Activated CD8-positive, alpha-beta memory T cell treated with anti-CD3 and anti-CD28 coated beads for 1 hour (primary cell): ENCODE data around the gene GNAS.

Source experiments
- DNase-seq, 2 donors: peaks; one replicate each; pipeline ENCODE4 v3.0.0-alpha.2; 2020; ENCODE audit warnings: low read depth in 1 of 2; ENCODE audit errors: extremely low read depth in 1 of 2

The GNAS gene

DNA sequence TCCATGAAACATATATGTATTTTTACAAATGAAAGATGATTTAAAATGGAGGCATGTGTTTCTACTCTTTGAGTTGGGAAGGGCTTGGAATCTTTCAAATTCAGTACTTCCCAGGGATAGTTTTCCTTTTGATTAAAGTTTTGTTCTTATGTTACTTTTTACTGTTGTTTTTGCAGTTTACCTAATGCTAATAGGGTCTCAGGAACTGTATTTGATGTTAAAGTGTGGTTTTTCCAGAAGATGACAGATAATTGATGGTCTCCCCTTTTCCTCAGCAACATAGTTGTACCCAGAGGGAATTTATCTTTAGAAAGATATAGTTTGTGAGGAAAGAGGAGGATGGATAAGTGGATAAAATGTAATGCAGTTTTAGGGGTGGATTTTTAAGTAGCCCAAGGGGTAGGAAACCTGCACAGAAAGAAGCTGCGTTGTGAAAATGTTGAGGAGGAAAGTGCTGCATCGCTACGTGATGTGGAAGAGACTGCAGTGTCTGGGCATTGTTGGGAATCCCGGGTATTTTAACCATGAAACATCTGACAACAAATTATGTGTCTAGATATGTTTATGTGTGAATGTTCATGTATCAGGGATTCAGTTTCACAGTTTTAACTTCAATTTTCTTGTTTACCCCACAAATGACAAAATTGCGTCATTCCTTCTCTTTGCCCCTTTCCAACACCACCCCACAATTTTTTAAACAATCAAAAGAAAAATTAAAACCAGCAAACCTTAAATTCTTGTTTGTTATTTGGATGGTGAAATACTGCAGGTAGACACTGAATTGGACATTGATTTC lies 42.3 kb downstream of the GNAS start:
- DNase-seq = no peak

DNA sequence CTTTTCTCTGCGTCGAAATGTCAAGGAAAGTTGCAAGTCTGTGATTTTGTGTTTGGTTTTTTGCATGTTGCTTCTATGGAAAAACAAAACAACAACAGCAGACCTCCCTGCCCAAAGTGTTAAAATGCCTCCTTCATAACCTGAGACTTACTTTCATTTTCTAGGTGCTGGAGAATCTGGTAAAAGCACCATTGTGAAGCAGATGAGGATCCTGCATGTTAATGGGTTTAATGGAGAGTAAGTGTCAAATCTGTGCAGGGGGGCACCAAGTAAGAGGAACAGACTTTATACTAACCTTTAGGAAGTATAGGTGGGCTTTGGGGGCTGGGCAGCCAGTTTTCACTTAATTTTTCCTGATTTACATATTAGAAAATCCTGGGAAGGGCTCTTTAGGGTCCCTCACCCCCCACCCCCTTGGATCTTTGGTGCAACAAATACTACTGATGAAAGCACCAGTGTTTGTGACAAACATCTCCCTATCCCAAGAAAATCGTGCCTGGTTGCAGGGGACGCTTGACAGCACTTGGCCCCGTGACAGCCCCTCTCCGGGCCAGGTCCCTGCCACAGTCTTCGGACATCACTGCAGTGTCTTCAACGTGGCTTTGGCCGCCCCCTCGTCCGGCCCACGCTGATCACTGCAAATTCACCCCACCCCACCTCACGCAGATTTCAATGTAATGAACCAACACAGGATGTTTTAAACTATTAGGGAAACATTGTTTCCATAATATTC lies 43.1 kb downstream of the GNAS start:
- no peak for DNase-seq

DNA sequence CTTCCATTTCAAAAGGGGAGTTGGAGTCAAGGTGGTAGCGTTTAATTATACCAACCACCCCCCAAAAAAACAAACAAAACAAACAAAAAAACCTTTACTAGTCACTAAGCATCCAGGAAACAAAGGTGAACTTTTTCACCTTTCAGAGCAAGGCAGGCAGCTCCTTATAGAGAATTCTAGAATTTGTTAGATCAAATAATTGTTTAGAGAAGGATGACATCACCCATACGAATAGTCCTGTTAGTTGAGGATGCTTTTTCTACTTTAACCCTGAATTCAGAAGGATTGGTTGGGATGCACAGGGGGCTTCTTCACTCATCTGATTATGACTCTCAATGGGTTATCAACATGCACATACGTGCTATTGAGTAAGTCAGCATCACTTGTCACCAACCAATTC lies 44.3 kb downstream of the GNAS start:
- no peak for DNase-seq

DNA sequence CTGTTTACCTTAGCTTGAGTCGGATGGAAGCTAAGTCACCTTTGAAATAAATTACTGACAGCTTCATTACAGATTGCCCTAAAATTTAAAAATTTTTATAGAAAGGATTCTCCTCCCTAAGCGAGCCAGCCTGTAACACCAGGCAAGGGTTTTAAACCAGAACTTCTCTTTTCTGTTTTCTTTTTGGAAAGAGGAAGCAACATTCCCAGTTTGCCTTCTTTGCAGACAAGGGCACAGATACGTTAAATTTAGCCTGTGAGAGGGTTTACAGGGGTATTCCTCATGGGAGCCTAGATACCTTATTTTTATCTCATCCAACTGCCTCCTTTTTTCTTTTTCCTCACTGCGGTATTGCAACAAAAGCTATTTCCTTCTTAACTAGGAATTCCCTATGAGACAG lies 45.0 kb downstream of the GNAS start:
- DNase-seq = no peak

DNA sequence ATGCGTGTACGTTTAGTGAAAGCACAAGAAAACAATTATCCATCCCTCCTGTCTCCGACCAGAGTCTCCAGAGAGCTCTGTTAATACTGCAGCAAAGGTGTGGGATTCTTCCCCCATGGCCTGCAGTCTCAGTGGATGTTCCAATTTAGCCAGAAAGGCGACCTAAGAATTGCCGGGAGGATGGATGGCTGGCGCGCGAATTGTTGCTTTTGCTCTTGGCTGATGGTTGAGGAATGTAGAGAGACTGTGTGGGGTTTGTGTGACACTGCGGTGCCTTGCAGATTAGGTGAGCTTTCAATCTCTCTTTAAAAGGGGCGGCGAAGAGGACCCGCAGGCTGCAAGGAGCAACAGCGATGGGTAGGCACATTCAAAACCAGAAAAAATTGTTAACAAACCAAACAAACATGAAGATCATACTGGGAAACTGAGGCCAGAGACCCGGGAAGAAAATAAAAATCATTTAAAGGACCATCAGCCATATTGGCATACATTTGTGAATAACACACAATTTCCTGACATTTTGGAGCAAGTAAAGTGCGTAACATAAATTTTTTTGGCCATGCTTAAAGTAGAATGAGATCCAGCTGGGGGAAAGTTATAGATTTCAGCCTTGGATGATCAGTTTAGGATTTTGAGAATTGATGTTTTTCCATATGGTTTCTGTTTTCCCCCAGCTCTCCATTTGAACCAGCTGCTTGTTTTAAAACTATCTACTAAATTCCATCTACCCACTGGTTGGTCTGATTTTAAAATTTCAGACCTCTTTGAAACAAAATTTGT lies 46.3 kb downstream of the GNAS start:
- DNase-seq = no peak

DNA sequence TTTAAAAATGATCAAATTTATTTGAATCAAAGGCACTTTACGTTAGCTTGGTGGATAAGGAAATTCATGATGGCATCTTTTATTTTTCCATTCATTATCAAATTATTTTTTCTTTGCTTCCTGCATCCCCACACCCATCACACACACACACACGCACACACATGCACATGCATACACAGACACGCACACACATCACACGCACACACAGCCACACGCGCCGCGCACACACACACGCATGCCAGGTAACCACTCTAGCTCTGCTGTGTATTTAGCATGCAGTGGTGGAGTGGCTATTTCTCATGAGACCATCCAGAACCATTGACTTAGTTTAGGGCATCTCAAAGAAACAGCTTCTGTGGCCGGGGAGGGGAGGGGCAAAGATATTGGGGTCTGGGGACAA lies 47.0 kb downstream of the GNAS start:
- DNase-seq = no peak

DNA sequence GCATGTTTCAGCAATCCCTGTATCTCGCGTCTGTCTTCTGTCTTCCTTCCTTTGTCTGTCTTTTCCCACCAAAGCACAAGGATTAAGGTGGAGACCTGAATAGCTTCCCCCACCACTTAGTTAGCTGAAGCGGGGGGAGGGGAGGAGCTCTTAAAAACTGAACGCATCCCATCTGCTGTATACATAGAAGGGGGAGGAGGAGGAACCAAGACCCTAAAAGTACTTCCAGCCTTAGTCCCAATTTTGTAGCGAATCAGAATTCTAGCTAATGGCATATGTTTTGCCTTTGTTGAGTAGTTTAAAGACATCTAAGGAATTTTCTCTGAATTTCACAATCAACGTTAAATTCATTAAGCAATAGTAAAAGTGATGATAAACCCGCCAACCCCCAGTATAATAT lies 47.9 kb downstream of the GNAS start:
- no peak for DNase-seq

DNA sequence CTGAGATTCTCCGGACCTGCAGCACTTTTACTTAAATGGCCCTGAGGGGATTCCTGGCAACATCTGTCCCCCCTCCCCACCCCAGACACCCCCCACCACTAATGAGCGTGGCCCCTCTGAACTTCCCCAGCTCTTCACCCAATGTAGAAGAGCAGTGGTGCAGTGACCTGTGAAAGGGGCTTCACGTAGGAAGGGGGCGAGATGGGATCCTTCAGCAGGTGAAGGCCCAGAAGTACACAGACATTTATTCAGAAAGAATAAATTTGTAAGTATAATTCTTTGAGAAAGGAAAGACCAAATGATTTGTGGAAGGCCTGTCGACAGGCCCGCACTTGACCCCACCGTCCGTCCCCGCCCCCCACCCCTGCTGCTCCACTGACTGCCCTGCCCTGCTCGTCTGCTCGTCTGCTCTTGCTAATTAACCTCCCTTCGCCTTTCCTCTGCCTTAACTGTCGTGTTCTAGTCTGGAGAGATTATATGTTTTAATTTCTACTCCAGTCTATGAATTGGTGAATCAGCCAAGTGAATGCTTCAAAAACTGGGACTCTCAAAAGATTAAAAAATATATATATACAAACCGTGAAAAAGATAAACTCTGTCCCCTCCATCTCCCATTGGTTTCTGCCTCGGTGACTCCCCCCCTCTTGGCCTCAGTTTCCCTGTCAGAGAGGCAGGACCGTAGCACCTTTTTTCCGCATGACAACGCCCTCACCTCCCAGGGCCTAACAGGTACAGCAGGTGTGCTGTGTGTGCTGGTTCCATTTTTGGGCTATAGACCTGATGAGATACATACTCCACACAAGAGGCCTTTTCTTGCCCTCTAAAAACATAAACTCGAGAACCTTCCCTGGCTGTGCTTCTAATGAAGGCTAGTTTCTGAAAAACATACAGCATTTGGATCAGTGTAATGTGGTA lies 49.2 kb downstream of the GNAS start:
- no peak for DNase-seq

DNA sequence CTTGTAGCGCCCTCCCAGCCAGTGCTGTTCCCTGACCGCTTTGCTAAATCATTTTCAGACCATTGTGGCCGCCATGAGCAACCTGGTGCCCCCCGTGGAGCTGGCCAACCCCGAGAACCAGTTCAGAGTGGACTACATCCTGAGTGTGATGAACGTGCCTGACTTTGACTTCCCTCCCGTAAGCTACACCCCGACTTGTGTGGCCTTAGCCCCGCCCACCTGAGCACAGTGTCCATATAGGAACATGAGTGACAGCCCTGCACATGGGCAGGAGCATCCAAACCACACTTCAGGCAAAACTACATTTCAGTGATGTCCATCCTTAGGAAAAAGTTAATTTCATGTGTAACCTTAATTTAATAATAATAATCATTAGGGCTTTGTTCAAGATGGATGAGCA lies 51.1 kb downstream of the GNAS start:
- no peak for DNase-seq

DNA sequence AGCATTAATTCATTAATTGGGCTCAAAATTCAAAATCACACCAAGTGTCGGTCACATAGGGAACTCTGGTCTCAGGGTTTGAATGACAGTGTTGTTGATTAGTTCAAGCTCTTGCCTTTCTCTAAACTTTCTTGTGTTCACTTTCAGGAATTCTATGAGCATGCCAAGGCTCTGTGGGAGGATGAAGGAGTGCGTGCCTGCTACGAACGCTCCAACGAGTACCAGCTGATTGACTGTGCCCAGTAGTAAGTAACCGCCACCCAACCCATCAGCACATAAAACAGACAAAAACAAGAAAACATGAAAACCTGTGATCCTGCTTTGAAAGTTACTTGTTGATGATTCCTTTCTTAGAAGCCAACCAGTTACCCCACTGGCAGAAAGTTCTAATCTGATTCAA lies 52.7 kb downstream of the GNAS start:
- no peak for DNase-seq

DNA sequence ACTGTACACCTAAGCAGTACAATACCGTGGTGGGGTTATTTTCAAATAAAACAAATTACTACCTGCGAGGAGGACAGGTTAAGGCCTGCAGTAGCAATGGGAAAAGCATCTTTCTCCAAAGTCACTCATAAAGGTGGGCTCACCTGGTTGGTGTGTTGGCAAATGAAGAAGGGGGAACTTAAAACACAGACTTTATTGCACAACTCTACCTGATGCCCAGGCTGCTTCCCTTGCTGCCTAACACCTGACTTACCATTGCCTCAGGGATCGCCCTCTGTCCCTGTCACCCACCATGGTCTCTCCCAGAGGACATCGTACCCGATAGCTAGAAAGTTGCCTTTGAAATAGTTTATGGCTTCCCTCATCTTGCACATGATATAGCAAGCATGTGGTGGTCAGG lies 53.6 kb downstream of the GNAS start:
- DNase-seq = no peak

DNA sequence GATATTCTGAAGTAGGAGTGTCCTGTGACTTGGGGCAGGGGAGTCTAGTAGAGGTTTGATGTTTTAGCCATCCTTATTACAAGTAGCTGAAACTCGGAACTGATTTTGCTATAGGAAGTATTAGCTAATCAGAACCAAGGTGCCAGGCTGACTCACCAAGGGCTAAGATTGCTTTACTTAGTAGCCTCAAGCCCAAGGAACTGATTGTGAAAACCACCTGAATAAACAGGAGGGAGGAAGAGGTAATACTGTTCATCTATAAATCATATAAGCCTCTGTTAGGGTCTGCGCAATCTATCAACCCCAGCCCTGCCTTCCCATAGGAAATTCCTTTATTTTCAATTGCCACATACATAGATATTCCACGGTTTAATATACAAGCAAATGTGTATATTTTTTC lies 54.4 kb downstream of the GNAS start:
- DNase-seq = no peak

DNA sequence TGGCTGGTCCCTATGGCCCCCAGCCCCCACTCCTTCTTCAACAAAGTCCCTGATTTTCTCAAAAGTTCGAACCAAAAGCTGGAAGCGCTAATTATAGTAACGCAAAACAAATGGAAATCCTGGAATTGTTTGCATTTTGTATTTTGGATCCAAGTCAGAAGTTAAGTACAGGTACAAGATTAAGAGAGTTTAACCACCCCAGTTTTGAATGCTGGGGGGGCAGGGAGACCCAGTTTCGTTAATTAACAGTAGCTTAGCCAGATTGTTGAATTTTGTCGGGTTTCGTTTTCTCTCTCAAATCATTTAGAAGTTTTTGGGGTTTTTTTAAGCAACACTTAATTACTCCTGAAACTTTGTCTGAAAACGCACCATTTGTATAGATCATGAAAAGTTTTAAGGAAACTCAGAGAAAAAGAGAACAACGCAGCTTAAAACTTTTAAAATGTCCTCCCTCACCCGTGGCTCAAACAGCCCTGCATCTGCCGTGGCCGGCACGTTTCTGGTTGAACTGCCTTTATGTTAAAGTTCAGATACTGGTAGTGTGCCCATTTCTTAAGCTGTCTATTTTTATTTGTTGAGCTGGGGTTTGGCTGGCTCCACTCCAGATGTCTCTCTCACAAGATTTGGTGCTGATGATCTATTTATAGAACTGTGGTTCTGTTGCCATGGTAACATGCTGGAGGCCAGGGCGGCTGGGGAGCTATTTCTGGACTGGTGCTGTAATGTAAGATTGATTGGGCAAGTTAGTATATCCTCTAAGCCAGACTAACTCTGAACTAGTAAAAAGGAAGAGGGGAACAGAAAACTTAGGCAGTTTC lies 55.0 kb downstream of the GNAS start:
- peak in 1 of 2 donors; percentile 32 for DNase-seq

DNA sequence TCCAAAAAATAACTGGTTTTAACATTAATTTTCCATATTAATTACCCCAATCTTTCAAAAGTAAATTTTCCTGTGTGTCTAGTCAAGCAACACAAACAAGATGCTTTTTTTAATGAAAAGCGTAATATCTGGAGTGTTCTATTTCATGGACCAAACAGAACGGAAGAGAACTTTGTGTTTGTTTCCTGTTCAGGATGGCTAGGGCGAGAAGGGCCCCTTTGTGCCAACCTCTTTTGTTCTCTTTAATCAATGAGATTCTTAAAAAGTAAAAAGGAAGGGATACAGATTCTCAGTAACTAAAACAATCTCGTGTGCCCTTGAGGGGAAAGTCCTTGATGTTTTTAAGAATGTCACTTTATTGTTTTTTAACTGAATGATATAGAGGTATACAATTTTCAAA lies 55.7 kb downstream of the GNAS start:
- no peak for DNase-seq

DNA sequence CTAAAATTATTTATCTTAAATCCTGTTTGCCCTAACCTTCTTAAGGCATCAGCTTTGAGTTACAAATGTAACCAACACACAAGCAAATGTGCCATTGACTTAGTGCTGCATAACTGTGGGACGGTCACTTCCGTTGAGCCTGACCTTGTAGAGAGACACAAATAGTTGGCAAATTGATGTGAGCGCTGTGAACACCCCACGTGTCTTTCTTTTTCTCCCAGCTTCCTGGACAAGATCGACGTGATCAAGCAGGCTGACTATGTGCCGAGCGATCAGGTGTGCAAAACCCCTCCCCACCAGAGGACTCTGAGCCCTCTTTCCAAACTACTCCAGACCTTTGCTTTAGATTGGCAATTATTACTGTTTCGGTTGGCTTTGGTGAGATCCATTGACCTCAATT lies 56.4 kb downstream of the GNAS start:
- no peak for DNase-seq

DNA sequence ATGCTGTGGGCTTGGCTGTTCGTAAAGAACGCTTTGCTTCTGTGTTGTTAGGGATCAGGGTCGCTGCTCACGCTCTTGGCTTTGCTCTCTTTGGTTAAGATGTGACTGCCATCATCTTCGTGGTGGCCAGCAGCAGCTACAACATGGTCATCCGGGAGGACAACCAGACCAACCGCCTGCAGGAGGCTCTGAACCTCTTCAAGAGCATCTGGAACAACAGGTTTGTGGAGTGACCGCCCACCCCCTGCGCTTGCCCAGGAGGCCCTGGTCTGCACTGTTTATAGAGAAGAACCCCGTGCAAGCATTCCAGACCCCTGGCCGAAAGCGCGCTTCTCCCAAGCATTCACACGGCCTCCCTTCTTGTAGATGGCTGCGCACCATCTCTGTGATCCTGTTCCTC lies 57.1 kb downstream of the GNAS start:
- DNase-seq = no peak

DNA sequence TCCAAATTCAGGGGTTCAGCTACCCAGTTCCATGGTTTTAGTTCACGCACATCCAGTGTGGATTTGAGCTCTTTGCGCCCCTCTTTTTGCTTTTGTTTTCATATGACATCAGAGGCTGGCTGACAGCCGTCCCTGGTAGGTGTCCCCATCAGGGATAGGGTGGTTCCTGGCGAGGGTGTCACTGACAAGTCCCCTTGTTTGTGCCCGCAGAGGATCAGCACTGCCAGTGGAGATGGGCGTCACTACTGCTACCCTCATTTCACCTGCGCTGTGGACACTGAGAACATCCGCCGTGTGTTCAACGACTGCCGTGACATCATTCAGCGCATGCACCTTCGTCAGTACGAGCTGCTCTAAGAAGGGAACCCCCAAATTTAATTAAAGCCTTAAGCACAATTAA lies 58.0 kb downstream of the GNAS start:
- no peak for DNase-seq

DNA sequence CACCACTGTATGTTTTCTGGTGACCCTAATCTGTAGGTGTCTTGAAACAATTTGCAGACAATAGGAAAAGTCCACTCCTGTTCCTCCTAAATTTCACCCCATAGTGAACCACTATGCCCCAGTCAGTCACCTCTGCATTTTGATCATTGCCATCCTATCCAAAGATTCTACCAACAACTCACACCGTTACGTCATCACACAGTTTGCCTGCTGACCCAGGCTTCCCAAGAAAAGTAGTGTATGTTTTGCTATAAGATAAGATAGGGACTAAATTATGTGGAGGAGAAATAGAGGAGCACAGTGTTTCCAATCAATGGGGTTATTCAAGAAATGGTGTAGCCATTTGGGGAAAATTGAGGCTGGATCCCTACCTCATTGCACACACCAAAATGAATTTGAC lies 58.8 kb downstream of the GNAS start:
- no peak for DNase-seq

DNA sequence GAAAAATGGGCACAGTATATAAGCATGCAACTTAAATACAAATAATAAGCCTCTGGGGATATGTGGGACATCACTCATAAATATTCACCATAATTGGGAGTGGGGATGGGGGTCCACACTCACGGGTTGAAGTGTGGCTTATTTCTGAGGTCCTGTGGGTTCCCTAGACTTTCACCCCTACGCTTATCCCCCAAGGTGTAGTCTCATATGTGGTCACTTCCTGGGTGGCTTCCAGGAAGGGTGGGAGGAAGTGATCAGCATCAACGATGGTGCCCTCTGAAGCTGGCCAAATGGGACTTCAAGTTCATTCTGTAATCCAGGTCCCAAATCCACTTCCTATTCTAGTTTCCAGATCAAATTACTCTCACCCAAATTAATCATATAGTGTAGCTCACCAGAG lies 59.5 kb downstream of the GNAS start:
- DNase-seq = no peak

DNA sequence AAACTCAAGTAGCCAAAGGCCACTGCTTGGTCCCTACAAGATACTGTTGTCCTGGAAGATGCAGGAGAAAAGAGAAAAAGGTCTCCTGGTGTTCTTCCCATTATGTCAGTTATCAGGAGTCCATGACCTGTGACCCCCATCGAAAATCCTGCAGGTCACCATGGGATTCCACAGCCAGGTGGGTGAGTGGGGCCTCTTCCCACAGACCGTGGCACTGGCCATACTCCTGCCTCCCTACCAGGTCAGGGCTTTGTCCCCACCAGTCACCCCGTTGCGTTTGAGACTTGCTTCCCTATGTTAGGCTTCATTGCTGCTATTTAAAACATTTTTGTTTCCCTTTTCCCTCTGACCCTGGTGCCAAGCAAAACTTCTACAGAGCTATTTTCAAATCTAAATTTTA lies 60.6 kb downstream of the GNAS start:
- DNase-seq = no peak
